Measurements from ENCODE around the gene SLC10A1.

SLC10A1 gene

GRCh38 chr14:69795691-69796090 is 1.4 kb downstream of the SLC10A1 start:
- no peaks in the 10 kb centered on the region for H3K27me3 ChIP-seq
- no peak overlapping the region for H3K4me3 ChIP-seq (ENCODE audit: low read depth in 1 of 2, low read length in 1 of 2)
- H3K4me1 ChIP-seq (ENCODE audit: control insufficient read depth in 1 of 2, insufficient read depth in 1 of 2, low read depth in 1 of 2, low read length in 1 of 2), result peaks cover 12 to 15% of the 10 kb centered on the region in 2 experiments
- no peaks in the 10 kb centered on the region for H3K9me3 ChIP-seq
- no peak overlapping the region for H3K27ac ChIP-seq
- no peaks in the 10 kb centered on the region for H3K36me3 ChIP-seq
- no peak for TF ChIP-seq CTCF (IDR thresholded peaks at IDR 0.05)

GRCh38 chr14:69794791-69795190 is 2.2 kb downstream of the SLC10A1 start:
- Histone ChIP-seq H3K36me3 (no peaks in the 10 kb centered on the region), H3K4me3 (ENCODE audit: low read depth in 1 of 2, low read length in 1 of 2) (no peak overlapping the region), H3K9me3 (no peaks in the 10 kb centered on the region), H3K4me1 (ENCODE audit: control insufficient read depth in 1 of 2, insufficient read depth in 1 of 2, low read depth in 1 of 2, low read length in 1 of 2) (peaks cover 12 to 15% of the 10 kb centered on the region in 2 experiments), H3K27me3 (no peaks in the 10 kb centered on the region), H3K27ac (no peak overlapping the region)
- TF ChIP-seq CTCF (IDR thresholded peaks at IDR 0.05), result no peak

- H3K27ac ChIP-seq, result no peak overlapping the region
- no peaks in the 10 kb centered on the region for H3K27me3 ChIP-seq
- no peak overlapping the region for H3K4me3 ChIP-seq (ENCODE audit: low read depth in 1 of 2, low read length in 1 of 2)
- no peaks in the 10 kb centered on the region for H3K36me3 ChIP-seq
- H3K4me1 ChIP-seq (ENCODE audit: control insufficient read depth in 1 of 2, insufficient read depth in 1 of 2, low read depth in 1 of 2, low read length in 1 of 2), result peaks cover 9 to 13% of the 10 kb centered on the region in 2 experiments
- no peaks in the 10 kb centered on the region for H3K9me3 ChIP-seq
- no peak for TF ChIP-seq CTCF (IDR thresholded peaks at IDR 0.05)
Observed at GRCh38 chr14:69792887-69793421, 4.1 kb downstream of the SLC10A1 start.

GRCh38 chr14:69789118-69789640 is 7.9 kb downstream of the SLC10A1 start:
- H3K27ac ChIP-seq, result no peak overlapping the region
- no peaks in the 10 kb centered on the region for H3K27me3 ChIP-seq
- H3K36me3 ChIP-seq, result peaks cover 22% of the 10 kb centered on the region
- H3K4me1 ChIP-seq (ENCODE audit: control insufficient read depth in 1 of 2, insufficient read depth in 1 of 2, low read depth in 1 of 2, low read length in 1 of 2), result no peaks in the 10 kb centered on the region
- no peak overlapping the region for H3K4me3 ChIP-seq (ENCODE audit: low read depth in 1 of 2, low read length in 1 of 2)
- TF ChIP-seq CTCF (IDR thresholded peaks at IDR 0.05), result no peak
- no peaks in the 10 kb centered on the region for H3K9me3 ChIP-seq

GRCh38 chr14:69786603-69787002 is 10.4 kb downstream of the SLC10A1 start:
- H3K4me1 ChIP-seq (ENCODE audit: control insufficient read depth in 1 of 2, insufficient read depth in 1 of 2, low read depth in 1 of 2, low read length in 1 of 2), result no peaks in the 10 kb centered on the region
- H3K36me3 ChIP-seq, result peaks cover 34% of the 10 kb centered on the region

More at GRCh38 chr14:69786603-69787002, 10.4 kb downstream of the SLC10A1 start:
- no peak for TF ChIP-seq CTCF (IDR thresholded peaks at IDR 0.05)
- Histone ChIP-seq H3K27ac (no peak overlapping the region), H3K27me3 (no peaks in the 10 kb centered on the region), H3K4me3 (ENCODE audit: low read depth in 1 of 2, low read length in 1 of 2) (no peak overlapping the region), H3K9me3 (no peaks in the 10 kb centered on the region)

Data from neutrophil (primary cell).